ENCODE measurements around the gene FOXP1. TPM values are rescaled to one million over a fixed set of nuclear protein-coding genes. Genes with fewer than 3 reads are reported as not detected.

FOXP1 gene
- total and polyA plus RNA-seq, 2 of the 13 experiments (the other 11 are each of a cell fraction or from before 2014, with no cell fraction given), result 40.4 to 59.0 TPM

DNA sequence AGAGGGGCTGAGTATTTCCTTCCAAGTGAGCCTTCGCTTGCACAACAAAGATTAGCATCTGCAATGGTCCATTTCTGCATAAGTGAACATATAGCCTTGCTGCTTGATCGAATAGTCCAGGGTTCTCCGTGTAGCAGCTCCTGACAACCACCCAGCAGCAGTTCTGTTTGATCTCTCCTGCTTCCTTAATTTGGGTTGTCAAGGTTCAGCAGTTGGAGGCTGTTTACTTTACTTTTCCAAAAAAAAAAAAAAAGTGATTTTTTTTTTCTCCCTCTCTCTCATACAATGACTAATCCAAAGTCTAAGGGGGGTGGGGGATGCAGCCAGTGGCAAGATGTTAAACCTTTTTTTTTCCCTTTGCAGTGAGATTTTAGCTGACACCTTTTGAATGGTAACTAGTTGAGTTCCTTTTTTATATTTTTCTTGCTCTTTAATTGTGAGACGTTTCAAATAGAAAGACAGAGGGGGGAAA is 3.6 kb downstream of the FOXP1 start (continued):
- TF ChIP-seq, protein P1, sequence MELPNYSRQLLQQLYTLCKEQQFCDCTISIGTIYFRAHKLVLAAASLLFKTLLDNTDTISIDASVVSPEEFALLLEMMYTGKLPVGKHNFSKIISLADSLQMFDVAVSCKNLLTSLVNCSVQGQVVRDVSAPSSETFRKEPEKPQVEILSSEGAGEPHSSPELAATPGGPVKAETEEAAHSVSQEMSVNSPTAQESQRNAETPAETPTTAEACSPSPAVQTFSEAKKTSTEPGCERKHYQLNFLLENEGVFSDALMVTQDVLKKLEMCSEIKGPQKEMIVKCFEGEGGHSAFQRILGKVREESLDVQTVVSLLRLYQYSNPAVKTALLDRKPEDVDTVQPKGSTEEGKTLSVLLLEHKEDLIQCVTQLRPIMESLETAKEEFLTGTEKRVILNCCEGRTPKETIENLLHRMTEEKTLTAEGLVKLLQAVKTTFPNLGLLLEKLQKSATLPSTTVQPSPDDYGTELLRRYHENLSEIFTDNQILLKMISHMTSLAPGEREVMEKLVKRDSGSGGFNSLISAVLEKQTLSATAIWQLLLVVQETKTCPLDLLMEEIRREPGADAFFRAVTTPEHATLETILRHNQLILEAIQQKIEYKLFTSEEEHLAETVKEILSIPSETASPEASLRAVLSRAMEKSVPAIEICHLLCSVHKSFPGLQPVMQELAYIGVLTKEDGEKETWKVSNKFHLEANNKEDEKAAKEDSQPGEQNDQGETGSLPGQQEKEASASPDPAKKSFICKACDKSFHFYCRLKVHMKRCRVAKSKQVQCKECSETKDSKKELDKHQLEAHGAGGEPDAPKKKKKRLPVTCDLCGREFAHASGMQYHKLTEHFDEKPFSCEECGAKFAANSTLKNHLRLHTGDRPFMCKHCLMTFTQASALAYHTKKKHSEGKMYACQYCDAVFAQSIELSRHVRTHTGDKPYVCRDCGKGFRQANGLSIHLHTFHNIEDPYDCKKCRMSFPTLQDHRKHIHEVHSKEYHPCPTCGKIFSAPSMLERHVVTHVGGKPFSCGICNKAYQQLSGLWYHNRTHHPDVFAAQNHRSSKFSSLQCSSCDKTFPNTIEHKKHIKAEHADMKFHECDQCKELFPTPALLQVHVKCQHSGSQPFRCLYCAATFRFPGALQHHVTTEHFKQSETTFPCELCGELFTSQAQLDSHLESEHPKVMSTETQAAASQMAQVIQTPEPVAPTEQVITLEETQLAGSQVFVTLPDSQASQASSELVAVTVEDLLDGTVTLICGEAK (IDR thresholded peaks at IDR 0.05), result no peak
- TF ChIP-seq, protein P1 (CRISPR knock-in tag; IDR thresholded peaks at IDR 0.05), result no peak
- TF ChIP-seq, protein P2, sequence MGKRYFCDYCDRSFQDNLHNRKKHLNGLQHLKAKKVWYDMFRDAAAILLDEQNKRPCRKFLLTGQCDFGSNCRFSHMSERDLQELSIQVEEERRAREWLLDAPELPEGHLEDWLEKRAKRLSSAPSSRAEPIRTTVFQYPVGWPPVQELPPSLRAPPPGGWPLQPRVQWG (CRISPR knock-in tag; IDR thresholded peaks at IDR 0.05; ENCODE audit: borderline replicate concordance, low read depth), result no peak
- TF ChIP-seq TOPORS (CRISPR knock-in tag; IDR thresholded peaks at IDR 0.05), result no peak
- no peak for TF ChIP-seq ZFP36 (IDR thresholded peaks at IDR 0.05; ENCODE audit: borderline replicate concordance, low read depth, low read length, partially characterized antibody)
- no peak for TF ChIP-seq ZNF407 (CRISPR knock-in tag; IDR thresholded peaks at IDR 0.05; ENCODE audit: not compliant biosample characterization)
- TF ChIP-seq ZNF234 (CRISPR knock-in tag; conservative IDR thresholded peaks at IDR 0.05), result no peak
- TF ChIP-seq NFRKB (IDR thresholded peaks at IDR 0.05), result no peak
- TF ChIP-seq ISX (CRISPR knock-in tag; conservative IDR thresholded peaks at IDR 0.05), result no peak
- peak; percentile 86 for TF ChIP-seq HNF4G (IDR thresholded peaks at IDR 0.05; ENCODE audit: borderline replicate concordance, low read depth, low read length)
- no peak for TF ChIP-seq HNF4G (CRISPR knock-in tag; IDR thresholded peaks at IDR 0.05; ENCODE audit: borderline replicate concordance, low read depth)
- no peak for TF ChIP-seq ZBTB7A (CRISPR knock-in tag; IDR thresholded peaks at IDR 0.05)
- no peak for TF ChIP-seq ZNF891 (CRISPR knock-in tag; IDR thresholded peaks at IDR 0.05)
